Globus pallidus (tissue), 1 donor: Measurements from ENCODE around the gene P2RX4.
"Not testable (repeated sequence)": the region's sequence is repeated elsewhere in the genome, so short reads cannot be mapped to it uniquely, and the experiment has no call there.

Experiments used
- DNase-seq: peaks from one replicate; pipeline ENCODE4 v3.0.0-alpha.2; 2015; ENCODE audit warnings: low spot score

Gene P2RX4, protein sequence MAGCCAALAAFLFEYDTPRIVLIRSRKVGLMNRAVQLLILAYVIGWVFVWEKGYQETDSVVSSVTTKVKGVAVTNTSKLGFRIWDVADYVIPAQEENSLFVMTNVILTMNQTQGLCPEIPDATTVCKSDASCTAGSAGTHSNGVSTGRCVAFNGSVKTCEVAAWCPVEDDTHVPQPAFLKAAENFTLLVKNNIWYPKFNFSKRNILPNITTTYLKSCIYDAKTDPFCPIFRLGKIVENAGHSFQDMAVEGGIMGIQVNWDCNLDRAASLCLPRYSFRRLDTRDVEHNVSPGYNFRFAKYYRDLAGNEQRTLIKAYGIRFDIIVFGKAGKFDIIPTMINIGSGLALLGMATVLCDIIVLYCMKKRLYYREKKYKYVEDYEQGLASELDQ

DNA sequence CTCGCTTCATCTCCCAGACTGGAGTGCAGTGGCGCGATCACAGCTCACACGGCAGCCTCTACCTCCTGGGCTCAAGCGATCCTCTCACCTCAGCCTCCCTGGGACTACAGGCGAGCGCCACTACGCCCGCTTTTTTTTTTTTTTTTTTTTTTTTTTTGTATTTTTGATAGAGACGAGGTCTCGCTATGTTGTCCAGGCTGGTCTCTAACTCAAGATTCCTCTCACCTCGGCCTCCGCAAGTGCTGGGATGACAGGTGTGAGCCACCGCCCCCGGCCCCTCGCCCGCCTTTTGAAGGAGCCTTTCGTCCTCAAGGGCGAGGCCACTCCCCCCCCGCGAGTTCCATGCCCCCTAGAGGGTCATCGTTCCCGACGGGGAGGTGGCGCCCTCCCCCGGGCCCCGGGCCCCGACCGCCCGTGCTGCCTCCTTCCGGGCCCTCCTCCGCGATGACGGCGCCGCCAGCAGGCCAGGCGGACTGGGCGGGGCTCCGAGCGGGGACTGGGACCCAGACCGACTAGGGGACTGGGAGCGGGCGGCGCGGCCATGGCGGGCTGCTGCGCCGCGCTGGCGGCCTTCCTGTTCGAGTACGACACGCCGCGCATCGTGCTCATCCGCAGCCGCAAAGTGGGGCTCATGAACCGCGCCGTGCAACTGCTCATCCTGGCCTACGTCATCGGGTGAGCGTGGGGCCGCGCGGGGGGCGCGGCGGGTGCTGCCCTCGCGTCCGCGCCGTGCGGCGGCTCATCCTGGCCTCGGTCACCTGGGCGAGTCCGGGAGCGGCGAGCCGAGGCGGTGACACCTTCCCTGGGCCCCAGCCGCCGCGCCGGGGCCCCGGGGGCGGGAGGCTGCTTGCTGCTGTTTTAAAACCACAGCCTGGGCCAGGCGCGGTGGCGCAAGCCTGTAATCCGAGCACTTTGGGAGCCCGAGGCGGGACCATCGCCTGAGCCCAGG is at the start of gene P2RX4:
P2RX4 (plus strand) TSS at position 506 of the 949 bp plus-strand sequence; CDS start at position 542, 36 bp downstream.
- DNase-seq: peak; percentile 81

DNA sequence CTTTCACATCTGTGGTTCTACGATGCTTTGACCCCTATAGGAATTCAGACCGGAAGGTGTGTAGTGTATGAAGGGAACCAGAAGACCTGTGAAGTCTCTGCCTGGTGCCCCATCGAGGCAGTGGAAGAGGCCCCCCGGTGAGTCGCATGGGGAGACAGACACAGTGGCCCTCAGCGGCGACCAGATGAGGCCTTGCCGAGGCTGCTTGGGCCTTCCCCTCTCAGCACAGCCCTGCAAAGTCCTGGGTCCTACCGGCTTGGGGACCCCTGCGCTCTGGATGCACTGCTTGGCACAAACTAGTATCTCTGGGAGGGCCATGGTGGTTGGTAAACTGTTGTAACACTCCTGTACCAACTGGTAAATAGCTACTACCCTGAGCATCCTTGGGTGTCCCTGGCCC is 47.5 kb upstream of the P2RX4 start:
- DNase-seq: no peak

DNA sequence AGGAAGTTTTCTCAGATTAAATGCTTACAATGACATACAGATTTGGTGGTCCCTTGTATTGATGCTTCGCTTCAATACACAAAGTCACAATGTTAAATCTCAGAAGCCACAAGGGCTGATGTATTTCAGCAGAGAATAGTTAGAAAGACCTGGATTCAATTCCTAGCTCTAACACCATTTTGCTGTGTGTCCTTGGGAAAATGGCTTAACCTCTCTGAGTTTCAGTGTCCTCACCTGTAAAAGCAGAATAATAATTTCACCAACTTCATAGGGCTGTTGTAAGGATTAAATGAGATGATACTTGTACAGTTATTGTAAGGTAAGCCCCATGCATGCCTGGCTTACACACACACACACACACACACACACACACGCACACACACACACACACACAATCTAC is 46.9 kb upstream of the P2RX4 start:
- DNase-seq: no peak

DNA sequence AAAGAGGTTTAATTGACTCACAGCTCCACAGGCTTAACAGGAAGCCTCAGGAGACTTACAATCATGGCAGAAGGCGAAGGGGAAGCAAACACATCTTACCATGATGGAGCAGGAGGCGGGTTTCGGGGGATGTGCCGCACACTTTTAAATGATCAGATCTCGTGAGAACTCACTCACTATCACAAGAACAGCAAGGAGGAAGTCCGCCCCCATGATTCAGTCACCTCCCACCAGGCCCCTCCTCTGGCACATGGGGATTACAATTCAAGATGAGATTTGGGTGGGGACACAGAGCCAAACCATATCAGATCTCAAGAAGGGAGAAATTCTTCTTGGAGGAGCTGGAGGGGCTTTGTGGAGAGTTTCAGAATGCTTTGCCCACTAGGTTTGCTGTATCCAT is 45.1 kb upstream of the P2RX4 start:
- DNase-seq: not testable (repeated sequence)

DNA sequence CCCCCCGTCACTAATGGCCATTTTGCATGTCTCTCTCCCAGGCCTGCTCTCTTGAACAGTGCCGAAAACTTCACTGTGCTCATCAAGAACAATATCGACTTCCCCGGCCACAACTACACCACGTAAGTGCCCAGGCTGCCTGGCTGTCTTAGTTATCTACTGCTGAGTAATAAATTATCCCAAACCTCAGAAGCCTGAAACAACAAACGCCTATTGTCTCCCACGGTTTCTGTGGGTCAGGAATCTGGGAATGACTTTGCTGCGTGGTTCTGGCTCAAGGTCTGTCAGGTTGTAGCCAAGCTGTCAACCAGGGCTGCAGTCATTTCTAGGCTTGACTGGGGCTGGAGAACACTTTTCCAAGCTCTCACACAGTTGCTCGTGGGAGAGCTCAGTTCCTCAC is 44.6 kb upstream of the P2RX4 start:
- DNase-seq: no peak

DNA sequence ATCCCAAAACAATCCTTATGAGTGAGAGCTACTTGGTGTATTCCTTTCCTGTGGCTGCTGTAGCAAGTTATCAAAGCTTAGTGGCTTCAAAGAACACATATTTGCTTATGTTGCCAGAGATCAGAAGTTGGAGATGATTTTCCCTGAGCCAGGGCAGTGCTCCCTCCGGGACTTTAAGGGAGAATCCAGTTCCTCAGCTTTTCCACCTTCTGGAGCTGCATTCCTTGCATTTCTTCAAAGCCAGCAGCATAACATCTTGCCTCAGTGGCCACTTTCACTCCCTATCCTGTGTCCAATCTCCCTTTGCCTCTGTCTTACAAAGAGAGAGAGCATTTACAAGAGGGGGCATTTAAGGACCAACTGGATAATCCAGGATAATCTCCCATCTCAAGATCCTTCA is 43.6 kb upstream of the P2RX4 start:
- DNase-seq: no peak

DNA sequence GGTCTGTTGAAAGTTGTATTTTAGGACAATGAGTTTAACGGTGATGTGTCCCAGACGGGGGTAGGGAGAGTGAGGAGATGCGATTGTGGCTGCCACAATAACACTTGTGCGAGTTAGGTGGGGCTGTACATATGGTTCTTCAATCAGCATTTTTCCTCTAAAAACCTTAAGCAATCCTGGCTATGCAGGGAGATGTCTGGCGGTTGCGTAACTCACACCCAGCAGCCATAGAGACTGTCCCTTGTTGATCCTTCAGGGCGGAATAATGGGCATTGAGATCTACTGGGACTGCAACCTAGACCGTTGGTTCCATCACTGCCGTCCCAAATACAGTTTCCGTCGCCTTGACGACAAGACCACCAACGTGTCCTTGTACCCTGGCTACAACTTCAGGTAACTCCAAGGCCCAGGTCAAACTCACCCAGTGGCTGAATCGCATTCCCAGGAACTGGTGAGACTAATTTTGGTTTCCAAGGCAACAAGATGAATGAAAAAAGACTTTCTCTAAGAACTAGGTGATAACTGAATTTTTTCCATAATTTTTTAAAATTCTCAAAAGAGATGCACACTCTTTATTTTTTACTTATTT is 42.6 kb upstream of the P2RX4 start:
- DNase-seq: no peak

DNA sequence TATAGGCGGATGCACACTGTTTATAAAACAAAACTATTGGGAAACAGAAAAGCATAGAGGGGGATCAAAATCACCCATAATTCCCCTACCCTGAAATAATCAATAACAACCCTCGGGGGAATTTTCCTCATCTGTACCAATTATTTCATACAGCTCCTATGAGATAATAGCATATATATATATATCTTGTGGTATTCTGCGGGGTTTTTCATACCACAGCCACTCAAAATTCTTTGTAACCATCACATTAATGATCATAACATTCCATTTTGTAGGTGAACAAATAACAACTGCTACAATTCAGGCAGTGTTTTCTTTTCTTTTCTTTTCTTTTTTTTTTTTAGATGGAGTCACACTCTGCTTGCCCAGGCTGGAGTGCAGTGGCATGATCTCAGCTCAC is 42.0 kb upstream of the P2RX4 start:
- DNase-seq: no peak

DNA sequence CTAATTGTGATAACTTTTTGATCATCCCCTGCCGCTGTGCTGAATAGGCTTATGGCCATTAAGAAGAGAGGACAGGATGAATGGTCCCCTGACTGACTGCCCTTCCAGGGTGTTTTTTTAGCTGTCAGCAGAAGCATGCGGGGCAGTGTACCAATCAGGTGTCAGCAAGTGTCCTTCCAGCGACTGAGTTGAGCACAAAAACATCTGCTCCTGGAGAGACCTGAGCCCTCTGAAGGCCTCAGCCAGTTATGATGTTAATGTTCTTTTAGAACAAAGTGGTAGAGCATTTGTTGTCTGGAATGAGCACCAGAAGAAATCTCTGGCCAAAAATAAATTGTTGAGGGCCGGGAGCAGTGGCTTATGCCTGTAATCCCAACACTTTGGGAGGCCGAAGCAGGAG is 39.8 kb upstream of the P2RX4 start:
- DNase-seq: no peak

DNA sequence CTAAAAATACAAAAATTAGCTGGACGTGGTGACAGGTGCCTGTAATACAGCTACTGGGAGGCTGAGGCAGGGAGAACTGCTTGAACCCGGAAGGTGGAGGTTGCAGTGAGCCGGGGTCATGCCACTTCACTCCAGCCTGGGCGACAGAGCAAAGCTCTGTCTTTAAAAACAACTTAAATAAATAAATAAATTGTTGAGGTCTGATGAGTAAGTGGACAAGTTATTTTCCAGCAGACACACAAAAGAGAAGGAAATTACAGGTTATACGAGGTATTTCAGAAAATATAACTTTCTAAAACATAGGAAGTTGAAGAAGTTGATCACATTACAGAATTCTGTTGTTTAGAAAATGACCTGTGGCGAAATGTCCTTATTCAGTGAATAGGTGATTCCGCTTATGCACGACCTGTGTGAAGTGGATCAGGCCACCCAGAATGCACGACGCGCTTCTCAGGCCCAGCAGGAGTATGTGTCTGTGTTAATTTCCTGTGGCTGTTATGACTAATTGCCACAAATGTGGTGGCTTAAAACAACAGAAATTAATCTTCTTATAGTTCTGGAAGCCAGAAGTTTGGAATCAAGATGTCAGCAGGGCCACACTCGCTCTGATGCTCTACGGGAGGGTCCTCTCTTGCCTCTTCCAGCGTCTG is 39.2 kb upstream of the P2RX4 start:
- no peak for DNase-seq

DNA sequence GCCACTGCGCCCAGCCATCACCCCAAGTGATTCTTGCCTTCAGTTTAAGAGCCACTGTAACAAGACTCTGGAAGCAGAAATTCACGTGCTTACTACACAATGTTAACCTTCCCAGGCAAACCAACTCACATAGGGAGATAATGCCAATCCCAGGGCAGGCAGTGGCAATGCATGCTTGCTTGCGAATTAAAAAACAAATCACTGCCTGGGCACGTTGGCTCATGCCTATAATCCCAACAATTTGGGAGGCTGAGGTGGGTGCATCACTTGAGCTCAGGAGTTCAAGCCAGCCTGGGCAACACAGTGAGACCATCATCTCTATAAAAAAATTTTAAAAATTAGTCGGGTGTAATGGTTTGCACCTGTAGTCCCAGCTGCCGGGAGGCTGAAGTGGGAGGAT is 37.8 kb upstream of the P2RX4 start:
- no peak for DNase-seq

DNA sequence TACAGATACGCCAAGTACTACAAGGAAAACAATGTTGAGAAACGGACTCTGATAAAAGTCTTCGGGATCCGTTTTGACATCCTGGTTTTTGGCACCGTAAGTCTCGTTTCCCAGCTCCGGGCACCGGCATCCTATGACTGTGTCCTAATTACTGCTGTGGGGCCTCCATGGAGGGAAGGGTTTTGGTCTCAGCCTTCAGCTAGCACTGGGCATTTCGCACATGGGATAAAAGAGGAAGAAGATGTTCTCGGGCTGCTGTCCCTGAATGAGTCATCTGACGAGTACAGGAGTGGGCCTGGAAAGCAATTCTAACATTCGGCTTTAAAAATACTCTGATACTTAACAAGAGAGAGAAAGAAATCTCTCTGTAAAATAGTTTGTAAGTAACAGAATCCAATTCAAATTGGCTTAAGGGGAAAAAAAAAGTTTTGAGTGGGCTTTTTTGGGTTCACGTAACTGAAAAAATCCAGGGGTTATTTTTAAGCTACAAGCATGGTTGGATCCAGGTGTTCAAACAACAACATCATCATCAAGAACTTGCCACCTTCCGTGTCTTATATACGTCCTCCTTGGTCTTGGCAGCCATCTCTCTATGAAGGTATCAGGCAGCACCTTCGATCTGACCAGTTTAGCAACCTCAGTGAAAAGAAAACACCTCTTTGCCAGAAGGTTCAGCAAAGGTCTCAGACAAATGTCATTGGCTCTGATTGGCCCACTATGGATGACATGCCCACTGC is 34.4 kb upstream of the P2RX4 start:
- DNase-seq: peak; percentile 46

DNA sequence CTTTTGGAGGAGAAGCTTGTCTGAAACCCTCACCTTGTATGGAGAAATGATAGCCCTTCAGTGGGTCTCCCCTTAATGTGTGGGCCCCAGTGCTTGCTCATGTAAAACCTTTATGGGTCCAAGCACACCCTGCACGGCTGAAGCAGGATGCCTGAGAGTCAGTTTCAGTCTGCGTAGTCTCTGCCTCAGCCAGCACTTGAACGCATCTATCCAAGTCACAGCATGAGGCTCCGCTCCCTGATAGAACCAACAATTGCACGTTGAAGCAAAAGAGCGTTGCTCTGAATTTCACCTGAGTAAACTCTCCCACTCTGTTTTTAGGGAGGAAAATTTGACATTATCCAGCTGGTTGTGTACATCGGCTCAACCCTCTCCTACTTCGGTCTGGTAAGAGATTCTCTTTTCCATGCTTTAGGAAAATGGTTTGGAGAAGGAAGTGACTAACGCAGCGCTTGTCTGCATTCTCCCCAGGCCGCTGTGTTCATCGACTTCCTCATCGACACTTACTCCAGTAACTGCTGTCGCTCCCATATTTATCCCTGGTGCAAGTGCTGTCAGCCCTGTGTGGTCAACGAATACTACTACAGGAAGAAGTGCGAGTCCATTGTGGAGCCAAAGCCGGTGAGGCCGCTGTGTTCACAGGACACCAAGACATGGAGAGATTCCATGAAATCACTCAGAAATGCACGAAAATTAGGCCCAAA is 33.0 kb upstream of the P2RX4 start:
- no peak for DNase-seq

DNA sequence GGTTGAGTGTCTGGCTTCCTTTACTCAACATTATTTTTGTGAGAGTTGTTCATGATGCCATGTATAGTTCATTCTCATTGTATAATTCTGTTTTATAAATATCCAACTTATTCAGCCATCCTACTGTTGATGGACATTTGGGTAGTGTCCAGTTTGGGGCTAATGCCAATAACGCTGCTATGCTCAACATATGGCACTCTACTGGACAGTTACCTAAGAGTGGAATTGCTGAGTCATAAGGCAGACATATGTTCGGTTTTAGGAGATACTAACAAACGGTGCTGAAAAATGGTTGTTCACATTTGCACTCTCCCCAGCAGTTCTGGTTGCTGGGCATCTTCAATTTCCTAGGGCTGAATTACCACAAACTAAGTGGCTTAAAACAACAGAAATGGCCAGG is 28.7 kb upstream of the P2RX4 start:
- DNase-seq: no peak

DNA sequence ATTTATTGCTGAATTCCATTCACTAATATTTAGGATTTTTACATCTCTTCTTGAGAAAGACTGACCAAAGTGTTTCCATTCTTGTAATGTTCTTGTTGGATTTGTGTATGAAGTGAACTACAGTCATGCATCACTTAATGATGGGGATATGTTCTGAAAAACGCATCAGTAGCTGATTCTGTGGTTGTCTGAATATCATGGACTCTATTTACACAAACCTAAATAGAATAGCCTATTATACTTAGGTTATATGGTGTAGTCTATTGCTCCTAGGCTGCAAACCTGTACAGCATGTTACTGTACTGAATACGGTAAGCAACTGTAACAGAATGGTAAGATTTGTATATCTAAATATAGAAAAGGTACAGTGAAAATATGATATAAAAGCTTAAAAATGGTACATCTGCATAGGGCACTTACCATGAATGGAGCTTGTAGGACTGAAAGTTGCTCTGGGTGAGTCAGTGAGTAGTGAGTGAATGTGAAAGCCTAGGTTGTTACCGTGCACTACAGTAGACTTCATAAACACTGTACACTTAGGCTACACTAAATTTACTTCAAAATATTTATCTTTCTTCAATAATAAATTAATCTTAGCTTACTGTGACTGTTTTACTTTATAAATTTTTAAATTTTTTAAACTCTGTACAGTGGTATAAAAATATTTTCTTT is 27.6 kb upstream of the P2RX4 start:
- DNase-seq: no peak

DNA sequence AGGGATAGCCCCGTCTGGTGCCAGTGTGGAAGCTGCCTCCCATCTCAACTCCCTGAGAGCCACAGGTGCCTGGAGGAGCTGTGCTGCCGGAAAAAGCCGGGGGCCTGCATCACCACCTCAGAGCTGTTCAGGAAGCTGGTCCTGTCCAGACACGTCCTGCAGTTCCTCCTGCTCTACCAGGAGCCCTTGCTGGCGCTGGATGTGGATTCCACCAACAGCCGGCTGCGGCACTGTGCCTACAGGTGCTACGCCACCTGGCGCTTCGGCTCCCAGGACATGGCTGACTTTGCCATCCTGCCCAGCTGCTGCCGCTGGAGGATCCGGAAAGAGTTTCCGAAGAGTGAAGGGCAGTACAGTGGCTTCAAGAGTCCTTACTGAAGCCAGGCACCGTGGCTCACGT is 25.5 kb upstream of the P2RX4 start:
- DNase-seq: no peak

DNA sequence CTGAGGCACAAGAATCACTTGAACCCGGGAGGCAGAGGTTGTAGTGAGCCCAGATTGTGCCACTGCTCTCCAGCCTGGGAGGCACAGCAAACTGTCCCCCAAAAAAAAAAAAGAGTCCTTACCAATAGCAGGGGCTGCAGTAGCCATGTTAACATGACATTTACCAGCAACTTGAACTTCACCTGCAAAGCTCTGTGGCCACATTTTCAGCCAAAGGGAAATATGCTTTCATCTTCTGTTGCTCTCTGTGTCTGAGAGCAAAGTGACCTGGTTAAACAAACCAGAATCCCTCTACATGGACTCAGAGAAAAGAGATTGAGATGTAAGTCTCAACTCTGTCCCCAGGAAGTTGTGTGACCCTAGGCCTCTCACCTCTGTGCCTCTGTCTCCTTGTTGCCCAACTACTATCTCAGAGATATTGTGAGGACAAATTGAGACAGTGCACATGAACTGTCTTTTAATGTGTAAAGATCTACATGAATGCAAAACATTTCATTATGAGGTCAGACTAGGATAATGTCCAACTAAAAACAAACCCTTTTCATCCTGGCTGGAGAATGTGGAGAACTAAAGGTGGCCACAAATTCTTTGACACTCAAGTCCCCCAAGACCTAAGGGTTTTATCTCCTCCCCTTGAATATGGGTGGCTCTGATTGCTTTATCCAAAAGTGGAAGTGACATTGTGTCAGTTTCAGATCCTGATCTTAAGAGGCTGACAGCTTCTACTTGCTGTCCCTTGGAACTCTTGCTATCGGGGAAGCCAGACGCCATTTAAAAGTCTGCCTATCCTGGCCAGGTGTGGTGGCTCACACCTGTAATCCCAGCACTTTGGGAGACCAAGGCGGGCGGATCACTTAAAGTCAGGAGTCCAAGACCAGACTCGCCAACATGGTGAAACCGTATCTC is 24.7 kb upstream of the P2RX4 start:
- no peak for DNase-seq

DNA sequence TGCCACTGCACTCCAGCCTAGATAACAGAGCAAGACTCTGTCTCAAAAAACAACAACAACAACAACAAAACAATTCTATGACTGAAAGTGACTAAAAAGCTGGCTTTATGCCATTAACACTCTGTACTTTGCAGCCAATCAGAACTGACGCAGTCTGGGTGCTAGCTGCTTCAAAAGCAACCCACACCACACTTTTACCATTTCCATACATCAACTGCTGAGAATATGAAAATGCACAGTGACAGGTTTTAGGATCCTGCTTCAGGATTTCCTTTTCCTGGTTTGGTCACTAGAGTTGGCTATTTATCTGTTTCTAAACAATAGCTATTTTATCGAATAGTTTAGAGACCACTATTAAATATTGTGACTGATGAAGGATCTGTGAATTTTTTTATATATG is 23.1 kb upstream of the P2RX4 start:
- no peak for DNase-seq

DNA sequence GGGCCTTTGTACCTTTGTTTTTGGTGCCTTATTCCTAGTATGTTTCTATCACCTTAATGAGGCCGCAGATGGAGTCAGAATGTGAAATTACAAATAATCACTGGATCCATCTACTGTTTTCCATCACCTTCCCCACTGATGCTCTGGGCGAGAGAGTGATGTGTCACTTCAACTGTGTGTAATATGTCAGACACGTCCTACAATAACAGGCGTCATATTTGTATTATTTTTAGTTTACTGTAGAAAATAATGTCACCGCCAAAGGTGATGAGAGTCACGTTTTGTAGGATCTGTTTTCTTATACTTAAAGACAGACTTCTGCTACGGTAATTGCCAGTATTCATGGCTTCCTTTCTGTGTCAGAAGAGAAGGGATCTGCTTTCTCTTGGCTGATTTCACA is 22.4 kb upstream of the P2RX4 start:
- DNase-seq: no peak
